Measurements from ENCODE around the gene TRMU.

Gene TRMU, protein sequence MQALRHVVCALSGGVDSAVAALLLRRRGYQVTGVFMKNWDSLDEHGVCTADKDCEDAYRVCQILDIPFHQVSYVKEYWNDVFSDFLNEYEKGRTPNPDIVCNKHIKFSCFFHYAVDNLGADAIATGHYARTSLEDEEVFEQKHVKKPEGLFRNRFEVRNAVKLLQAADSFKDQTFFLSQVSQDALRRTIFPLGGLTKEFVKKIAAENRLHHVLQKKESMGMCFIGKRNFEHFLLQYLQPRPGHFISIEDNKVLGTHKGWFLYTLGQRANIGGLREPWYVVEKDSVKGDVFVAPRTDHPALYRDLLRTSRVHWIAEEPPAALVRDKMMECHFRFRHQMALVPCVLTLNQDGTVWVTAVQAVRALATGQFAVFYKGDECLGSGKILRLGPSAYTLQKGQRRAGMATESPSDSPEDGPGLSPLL

DNA sequence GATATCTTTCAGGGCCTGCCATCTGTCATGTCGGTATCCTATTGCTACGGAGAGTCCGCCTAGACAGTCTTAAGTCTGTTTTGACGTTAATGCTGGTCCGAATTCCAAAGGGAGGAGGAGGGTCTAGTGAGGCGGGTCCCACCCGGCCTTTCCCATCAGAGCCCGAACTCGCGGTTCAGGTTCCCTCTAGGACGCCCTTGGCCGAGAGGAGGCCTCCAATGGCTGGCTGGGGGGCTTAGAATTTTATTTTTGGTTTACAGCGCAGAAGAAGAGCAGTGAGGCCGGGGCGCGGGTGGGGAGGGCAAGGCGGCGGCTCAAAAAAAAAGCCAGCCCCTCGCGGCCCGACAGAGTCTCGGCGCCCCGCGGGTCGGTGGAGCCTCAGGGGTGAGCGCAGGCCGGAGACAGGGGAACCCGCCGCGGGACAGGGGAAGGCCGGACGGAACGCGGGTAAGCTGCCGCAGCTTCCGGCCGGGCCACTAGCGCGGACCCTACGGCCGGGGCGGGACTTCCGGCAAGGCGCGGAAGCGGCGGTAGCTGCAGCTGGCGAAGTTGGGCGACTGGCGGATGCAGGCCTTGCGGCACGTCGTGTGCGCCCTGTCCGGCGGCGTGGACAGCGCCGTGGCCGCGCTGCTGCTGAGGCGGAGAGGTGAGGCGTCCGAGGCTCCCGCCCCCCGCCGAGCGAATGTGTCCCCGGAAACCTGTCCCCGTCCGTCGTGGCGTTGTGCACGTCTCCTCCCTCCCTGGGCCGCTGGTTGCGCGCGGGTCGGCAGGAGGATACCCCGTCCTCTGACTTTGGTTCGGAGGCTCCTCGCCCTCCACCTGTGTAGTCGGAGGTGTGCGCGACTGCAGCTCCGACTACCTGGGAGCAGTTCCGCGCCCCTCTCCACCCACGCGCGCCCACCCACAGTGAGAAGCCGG is at the start of gene TRMU:
TRMU (plus strand) TSS at position 514 of the 918 bp plus-strand sequence; CDS start at position 565, 51 bp downstream.
- DNase-seq: peak; percentile 95

DNA sequence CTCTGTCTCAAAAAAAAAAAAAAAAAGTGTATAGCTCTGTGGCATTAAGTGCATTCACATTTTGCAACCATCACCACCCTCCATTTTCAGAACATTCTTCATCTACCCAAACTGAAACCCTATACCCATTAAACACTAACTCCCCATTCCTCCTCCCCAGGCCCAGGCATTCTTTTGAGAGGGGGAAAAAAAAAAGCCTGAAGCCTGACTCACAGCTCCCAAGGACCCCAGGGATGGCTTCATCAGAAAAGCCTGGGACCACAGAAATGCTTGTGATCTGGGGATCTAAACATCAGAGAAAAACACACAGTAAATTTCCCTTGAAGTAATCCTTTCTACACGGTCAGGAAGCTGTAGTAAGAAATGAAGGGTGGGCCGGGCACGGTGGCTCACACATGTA is 49.5 kb upstream of the TRMU start:
- no peak for DNase-seq

DNA sequence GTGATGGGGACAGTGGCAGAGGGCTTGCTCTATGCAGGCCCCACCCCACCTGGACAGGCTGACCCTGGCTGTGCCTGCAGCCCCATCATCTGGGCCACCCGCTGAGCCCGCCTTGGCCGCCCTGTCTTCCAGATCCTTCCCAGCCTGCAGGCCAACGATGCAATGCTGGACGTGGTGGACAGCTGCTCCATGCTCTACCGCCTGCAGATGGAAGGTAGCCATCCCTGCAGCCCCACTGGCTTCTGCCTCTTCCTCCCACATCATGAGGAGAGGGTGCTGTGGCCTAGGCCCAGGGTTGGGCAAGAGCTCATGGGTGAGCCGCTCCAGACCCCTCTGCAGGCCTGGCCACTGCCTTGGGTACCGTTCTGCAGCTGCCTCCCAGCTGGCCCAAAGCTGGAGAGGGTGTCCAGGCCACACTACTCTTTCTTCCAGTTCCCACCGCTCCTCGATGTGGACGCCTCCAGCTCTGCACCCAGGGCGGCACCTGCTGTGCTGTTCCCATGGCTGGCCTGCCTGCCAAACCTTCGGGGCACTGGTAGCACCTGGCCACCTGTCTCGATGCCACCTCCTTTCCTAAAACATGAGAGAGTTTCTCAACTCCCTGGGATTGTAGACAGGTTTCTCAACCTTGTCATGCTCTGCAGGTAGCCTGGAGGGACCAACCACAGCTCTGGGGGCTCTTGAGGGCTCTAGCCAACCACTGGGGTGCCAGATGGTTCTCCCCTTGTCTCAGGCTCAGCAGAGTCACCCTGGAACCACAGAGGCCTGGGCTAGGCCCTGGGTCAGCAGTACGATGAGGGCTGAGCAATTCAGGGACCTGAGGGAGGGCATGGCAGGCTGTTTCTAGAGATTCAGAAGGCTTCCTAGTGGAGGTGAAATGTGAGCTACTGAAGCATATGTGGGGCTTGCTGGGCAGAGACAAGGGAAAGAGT is 48.3 kb upstream of the TRMU start:
- no peak for DNase-seq

DNA sequence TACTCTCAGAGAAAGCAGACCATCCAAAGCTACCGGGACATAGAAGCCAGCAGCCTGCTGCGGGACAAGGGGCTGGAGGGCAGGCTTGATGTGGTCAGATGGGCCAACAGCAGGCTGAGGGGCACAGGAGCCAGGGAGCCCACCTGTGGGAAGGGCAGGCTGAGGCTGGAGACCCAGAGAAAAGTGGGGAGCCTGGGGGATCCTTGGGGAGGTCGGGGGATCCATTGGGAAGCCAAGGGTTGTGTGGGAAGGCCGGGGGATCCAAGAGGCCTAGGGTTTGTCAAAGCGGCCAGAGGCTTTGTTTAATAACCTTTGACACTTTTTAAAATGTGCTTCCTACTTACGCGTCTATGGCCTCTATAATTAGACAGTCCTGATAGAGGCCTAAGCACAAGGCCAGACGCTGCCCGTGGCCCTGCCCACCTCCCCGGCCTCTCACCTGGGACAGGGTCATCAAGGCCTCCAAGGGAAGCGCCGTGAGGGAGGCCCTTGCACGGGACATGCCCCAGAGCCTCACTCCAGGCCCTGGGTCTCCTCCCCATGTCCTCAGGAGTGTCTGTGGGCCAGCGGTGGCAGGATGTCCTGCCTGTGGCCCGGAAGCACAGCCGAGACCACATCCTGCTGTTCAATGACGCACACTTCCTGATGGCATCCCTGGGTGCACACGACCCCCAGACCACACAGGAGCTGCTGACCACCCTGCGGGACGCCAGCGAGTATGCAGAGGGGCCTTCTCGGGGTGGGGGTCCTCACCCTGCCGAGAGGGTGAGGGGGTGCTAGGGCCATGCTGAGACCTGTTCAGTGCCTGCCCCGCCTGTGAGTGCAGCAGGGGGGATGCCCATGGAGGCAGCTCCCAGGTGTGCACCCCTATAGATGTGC is 47.4 kb upstream of the TRMU start:
- no peak for DNase-seq

DNA sequence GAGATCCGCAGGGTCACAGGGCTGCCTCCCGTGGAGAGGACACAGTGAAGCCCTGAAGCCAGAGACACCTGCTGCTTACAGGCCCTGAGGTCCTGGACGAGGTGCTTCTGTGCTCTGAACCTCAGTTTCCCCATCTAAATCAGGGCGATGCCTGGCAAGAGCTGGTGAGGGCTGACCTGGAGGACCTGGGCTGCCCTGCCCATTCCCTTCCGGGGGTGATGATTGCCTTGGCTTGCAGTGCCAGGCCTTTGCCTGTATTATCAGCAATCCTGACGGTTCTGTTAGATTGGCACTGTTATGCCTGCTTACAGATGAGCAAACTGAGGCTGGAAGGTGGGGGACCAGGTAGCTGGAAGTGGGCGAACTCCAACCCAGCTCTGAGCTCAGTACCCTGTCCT is 46.7 kb upstream of the TRMU start:
- DNase-seq: no peak

DNA sequence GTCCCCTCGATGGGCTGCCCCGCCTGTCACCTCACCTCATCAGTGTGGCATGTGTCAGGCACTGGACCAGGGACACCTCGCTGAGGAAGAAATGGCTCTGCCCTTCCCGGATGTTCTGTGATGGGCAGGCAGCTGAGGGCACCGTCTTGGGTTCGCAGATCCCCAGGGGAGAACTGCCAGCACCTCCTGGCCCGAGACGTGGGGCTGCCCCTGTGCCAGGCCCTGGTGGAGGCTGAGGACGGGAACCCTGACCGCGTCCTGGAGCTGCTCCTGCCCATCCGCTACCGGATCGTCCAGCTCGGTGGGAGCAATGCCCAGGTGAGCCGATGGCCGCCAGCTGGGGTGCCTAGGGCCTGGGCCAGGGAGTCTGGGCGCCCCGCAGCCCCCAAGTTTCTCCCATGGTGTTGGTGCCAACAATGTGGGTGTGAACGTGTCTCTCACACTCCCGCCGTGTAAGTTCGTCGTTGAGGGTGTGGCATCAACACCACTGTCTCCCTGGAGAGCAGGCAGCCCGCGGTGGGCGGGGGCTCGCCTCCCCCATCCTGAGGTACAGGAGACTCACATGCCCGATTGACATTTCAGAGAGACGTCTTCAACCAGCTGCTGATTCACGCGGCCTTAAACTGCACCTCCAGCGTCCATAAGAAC is 46.1 kb upstream of the TRMU start:
- no peak for DNase-seq

DNA sequence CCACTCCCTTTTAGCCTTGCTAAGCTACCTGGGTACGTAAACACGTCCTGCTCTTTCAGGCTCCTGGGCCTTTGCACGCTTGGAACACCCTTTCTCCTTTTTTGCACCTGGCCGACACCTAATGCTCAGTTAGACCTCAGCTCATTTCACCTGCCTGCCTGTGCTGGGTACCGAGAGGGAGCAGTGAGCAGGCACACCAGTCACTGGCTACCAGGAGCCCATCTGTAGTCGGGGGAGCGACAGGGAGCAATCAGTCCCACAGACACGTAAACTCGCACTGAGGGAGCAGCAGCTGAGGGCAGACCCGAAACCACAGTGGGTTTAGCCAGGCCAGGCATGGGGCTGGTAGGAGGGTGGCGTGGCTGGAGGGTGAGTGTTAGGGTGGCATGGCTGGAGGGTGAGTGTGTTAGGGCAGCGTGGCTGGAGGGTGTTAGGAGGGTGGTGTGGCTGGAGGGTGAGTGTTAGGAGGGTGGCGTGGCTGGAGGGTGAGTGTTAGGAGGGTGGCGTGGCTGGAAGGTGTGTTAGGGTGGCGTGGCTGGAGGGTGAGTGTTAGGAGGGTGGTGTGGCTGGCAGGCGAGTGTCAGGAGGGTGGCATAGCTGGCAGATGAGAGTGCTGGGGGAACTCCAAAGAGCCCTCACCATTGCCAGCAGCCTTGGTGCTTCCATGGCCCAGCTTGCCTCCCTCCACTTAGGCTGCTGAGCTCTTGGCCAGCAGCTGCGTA is 45.2 kb upstream of the TRMU start:
- no peak for DNase-seq

DNA sequence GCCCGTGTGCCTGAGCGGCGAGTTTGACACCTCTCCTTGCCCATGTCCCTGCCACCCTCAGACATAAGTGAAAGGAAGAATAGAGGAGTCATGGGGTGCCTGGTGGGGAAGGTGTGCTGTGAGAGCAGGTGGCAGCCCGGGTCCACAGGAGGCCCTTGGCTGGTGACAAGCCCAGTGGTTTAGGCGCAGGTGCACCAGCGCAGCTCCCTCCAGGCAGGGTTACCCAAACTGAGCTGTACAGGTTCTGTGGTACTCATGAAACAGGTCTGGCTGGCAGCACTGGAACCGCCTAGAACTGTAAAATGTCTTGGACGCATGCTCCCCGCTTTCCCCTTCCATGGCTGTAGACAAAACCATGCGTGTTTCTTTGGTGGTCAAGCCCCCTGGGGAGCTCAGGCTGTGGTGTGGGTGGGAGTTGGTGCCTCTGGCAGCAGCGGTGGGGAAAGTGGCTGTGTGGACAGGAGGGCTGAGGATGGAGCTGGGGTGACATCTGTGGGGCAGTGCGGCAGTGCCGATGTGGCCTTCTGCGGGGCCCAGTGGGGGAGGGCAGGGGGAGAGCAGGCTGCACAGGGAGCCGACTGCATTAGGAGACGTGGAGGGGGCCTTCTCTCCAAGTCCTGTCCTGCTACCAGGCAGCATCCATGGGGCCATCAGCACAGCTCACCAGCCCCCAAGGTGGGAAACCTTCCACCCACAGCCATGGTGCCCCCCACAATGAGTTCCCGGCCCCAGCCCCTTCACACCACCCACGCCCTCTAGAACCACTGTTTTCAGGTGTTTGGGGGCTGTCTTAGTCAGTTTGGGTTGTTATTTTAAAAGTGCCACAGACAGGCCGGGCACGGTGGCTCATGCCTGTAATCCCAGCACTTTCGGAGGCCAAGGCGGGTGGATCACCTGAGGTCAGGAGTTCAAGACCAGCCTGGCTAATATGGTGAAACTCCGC is 44.4 kb upstream of the TRMU start:
- no peak for DNase-seq

DNA sequence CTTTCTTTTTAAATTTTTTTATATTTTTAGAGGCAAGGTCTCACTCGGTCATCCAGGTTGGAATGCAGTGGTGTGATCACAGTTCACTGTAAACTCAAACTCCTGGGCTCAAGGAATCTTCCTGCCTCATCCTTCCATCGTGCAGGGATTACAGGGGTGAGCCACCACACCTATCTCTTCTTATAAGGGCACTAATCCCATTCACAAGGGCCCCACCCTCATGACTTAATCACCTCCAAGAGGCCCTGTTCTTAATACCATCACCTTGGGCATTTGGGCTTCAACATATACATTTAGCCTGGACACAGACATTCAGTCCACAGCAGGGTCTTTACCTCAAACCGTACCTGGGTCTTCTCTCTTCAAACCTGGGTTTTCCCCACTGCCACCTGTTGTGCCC is 43.3 kb upstream of the TRMU start:
- DNase-seq: no peak

DNA sequence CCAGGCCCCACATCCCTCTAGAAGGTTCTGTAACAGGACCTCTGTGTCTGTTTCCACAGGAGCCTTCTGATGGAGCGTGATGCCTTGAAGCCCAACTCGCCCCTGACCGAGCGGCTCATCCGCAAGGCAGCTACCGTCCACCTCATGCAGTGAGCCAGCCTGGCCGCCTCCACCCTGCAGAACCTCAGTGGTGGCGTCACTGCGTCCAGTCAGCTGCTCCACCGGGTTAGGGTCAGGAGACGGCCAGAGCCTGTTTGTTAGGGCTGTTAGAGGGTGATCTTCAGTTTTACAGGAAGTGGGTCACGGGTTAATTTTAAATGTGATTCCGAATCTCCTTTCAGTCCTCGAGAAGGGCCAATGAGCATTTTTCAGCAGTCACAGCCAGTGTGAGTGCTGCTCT is 42.8 kb upstream of the TRMU start:
- peak; percentile 41 for DNase-seq

DNA sequence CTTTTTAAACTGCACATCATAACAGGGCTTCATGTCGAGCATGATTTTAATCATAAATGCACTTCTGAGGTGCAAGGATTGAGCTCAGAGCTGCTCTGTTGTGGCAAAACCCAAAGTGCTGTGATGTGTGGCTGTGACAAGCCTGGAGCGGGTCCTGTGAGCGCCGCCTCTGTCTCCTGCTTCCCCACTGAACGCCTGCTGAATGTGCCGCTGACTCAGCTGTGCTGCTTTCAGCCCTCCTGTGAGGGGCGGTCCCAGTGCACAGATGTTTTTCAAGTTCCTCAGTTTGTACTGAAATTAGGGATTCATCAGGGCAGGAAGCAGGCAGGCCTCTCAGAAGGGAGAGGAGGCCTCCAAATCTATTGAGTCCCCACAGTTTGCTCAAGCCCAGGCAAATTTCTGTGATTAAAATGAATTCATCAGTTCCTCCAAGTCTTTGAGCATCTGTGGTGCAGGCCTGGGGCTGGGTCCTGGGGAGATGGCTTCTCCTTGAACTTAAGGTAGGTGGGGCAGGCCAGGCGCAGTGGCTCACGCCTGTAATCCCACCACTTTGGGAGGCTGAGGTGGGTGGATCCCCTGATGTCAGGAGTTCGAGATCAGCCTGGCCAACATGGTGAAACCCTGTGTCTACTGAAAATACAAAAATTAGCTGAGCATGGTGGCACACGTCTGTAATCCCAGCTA is 41.8 kb upstream of the TRMU start:
- DNase-seq: peak; percentile 77

DNA sequence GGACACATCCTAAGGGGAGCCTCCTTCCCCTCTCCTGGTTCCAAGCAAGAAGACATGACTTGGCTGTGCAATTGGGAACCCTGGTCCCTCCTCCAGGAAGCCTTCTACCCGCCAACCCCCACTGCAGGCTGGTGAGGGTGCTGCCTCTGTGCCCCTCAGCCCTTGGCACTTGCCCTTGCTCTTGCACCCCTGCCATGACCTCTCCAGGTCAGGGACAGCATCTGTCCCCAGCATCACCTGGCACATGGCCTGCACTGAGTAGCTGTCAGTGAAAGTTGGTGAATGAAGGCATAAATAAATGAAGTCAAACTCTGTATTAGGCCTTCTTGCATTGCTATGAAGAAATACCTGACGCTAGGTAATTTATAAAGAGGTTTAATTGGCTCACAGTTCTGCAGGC is 40.7 kb upstream of the TRMU start:
- no peak for DNase-seq

DNA sequence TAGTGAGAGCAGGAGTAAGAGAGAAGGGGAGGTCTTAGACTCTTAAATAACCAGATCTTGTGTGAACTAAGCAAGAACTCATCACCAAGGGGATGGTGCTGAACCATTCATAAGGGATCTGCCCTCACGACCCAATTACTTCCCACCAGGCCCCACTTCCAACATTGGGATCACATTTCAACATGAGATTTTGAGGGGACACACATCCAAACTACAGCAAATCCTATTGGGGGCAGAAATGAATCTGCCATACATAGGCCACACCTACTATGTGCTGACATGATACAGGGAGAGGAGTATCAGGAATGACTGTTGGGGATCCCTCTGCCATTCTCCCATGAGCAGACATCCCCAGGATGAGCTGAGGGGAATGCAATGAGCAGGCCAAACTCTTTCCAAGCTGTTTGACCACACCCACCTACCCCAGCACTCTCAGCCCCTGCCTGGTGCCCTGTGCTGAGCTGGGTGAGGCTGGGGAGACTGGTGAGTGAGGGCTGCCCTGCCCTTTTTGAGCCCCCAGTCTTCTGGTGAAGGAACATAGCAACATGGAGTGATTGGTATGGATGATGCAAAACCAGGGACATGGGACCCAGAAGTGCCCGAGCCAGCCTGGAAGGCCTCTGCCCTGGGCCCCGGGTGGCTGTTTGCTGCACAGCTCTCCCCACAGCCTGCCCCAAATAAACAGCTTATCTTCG is 40.1 kb upstream of the TRMU start:
- no peak for DNase-seq

DNA sequence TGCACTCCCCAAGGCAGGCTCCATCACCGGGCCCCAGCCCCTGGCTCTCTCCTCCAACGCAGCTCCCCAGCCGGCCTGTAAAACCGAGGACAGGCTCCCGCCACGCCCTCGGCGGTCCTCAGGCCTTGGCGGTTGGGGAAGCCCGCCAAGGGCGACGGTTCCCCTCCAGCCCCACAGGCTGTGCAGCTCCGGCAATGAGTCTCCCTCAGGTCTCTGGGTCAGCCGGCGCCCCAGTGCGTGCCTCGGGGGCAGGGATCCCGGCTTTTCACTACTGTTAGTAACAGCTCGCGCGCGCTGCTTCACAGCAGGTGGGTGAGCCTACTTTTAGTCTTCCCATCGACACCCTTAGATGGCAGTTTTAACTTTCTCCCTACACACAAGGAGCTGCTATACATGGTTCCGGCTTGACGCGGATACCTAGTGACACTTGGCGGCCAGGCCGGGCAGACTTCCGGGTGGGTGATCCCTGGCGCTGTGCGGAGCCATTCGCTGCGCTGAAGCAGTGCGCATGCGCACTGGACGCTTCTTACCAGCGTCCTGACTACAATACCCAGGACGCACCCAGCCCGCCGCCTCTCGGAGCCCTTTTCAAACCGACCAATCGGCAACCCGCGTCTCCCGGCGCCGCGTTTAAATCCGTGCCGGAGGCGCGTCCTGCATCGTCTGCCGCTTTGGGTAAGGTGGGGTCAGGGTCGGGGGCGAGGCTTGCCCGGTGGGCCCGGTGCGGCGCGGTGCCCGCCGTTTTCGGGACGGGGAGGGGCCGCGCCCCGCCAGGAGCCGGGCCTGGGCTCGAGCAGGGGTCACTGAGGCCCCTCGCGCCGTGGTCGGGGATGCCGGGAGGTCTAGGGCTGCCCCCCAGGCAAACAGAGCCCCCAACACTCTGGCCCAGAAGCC is 39.0 kb upstream of the TRMU start, which contains the start of gene GTSE1:
GTSE1 (plus strand) TSS at position 614 of the 894 bp plus-strand sequence. CDS start 531 bp downstream, outside the sequence.
- DNase-seq: peak; percentile 100

DNA sequence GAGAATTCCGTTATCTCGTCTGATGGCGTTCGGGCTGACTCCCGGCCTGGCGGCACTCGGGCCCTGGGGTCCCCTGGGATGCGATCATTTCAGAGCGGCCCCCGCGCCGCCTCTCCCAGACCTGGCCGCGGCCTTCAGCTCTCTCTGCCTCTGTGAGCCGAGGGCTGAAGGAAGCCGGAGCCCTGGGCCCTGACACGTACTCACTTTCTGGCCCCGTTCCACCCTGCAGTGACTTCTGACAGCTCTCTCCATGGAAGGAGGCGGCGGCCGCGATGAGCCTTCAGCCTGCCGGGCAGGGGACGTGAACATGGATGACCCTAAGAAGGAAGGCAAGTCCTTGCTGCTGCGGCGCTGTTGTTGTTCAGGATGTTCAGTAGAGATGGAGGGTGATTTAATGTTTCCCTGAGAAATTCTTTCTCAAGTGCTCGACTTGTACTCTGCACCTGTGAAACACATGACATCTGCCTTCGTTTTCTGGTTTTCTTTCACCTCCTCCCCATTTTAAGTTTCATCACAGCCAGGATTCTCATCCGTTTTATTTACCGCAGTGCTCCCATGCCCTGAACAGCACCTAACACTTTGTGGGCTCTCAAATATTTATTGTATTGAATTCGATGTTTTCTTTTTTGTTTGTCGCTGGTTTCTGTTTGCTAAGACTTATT is 38.2 kb upstream of the TRMU start:
- no peak for DNase-seq

DNA sequence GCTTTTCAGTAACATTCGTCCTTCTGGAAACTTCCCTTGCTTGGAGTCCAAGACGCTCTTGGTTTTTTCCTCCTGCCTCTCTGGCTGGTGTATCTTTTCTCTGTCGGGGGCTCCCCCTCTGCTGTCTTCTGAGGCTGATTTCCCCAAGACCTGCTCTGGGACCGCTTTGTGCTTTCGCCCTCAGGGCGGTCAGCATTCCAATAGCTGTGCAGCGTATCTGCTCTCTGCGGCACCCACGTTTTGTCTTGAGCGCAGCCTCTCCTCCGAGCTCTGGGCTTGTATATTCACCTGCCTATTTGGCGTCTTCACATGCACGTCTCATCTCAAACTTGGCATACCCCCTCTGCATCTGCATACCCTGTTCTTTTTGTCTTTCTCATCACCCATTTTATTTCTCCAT is 36.4 kb upstream of the TRMU start:
- DNase-seq: no peak

Data from suppressor macrophage treated with lipopolysaccharide for 4 hours (primary cell).